Measurements from ENCODE around the gene KIF16B. TPM values are rescaled to one million over a fixed set of nuclear protein-coding genes. Genes with fewer than 3 reads are reported as not detected.

Gene KIF16B
- total RNA-seq, 4 donors from 2014 or later: 70.5 to 169 (median 80.2) TPM

GRCh38 chr20:16407251-16408067, 165.8 kb downstream of the KIF16B start:
- no peaks in the 10 kb centered on the region for H3K9me3 ChIP-seq
- TF ChIP-seq CTCF (IDR thresholded peaks at IDR 0.05) (no peak), POLR2A (IDR thresholded peaks at IDR 0.05) (no peak)
- H3K4me3 ChIP-seq: no peak overlapping the region
- H3K36me3 ChIP-seq: peaks cover 0 to 36% (median 0%) of the 10 kb centered on the region in 3 donors
- H3K4me1 ChIP-seq: no peaks in the 10 kb centered on the region
- H3K27ac ChIP-seq: no peak overlapping the region
- H3K27me3 ChIP-seq: no peaks in the 10 kb centered on the region
- DNase-seq: no peak

GRCh38 chr20:16405254-16405653, 168.0 kb downstream of the KIF16B start:
- TF ChIP-seq CTCF (IDR thresholded peaks at IDR 0.05) (no peak), POLR2A (IDR thresholded peaks at IDR 0.05) (no peak)
- Histone ChIP-seq H3K4me1 (no peaks in the 10 kb centered on the region), H3K36me3 (peaks cover 0 to 43% (median 0%) of the 10 kb centered on the region in 3 donors), H3K27ac (no peak overlapping the region), H3K27me3 (no peaks in the 10 kb centered on the region), H3K9me3 (no peaks in the 10 kb centered on the region), H3K4me3 (no peak overlapping the region)
- DNase-seq: no peak

GRCh38 chr20:16404640-16405039, 168.6 kb downstream of the KIF16B start:
- no peak for TF ChIP-seq CTCF (IDR thresholded peaks at IDR 0.05)
- no peak overlapping the region for H3K4me3 ChIP-seq
- no peak overlapping the region for H3K27ac ChIP-seq
- H3K9me3 ChIP-seq: no peaks in the 10 kb centered on the region
- no peaks in the 10 kb centered on the region for H3K27me3 ChIP-seq
- peaks cover 0 to 43% (median 0%) of the 10 kb centered on the region in 3 donors for H3K36me3 ChIP-seq
- no peaks in the 10 kb centered on the region for H3K4me1 ChIP-seq
- no peak for DNase-seq

- H3K4me1 ChIP-seq: no peaks in the 10 kb centered on the region
- peak in 1 of 6 experiments; percentile 3 for TF ChIP-seq CTCF (IDR thresholded peaks at IDR 0.05)
- TF ChIP-seq POLR2A (IDR thresholded peaks at IDR 0.05): no peak
- DNase-seq: no peak
- no peaks in the 10 kb centered on the region for H3K9me3 ChIP-seq
- H3K4me3 ChIP-seq: no peak overlapping the region
- no peak overlapping the region for H3K27ac ChIP-seq
- peaks cover 0 to 43% (median 0%) of the 10 kb centered on the region in 3 donors for H3K36me3 ChIP-seq
- H3K27me3 ChIP-seq: no peaks in the 10 kb centered on the region
Measured at GRCh38 chr20:16404171-16404570, 169.1 kb downstream of the KIF16B start.

- Histone ChIP-seq H3K27ac (no peak overlapping the region), H3K9me3 (no peaks in the 10 kb centered on the region), H3K36me3 (peaks cover 0 to 33% (median 0%) of the 10 kb centered on the region in 3 donors), H3K27me3 (no peaks in the 10 kb centered on the region), H3K4me3 (no peak overlapping the region), H3K4me1 (no peaks in the 10 kb centered on the region)
- no peak for TF ChIP-seq CTCF (IDR thresholded peaks at IDR 0.05)
- no peak for TF ChIP-seq POLR2A (IDR thresholded peaks at IDR 0.05)
- DNase-seq: no peak
Measured at GRCh38 chr20:16400234-16400633, 173.0 kb downstream of the KIF16B start.
